HG03095 (cell line): ENCODE measurements around the gene LBX2.
A peak's percentile ranks its signal among the peaks of the same experiment; 100 is the strongest.
"Not testable (repeated sequence)": the region's sequence is repeated elsewhere in the genome, so short reads cannot be mapped to it uniquely, and the experiment has no call there.

Experiments
- ATAC-seq: cut with Tn5 transposase; IDR thresholded peaks from one replicate; pipeline ENCODE4 v1.9.1; 2021; ENCODE audit warnings: moderate library complexity; ENCODE audit not compliant: unreplicated experiment

LBX2 gene

GRCh38 chr2:74486141-74486540, 13.3 kb downstream of the LBX2 start:
- no peak for ATAC-seq

GRCh38 chr2:74483675-74484164, 15.7 kb downstream of the LBX2 start:
- not testable (repeated sequence) for ATAC-seq

- ATAC-seq, result peak; percentile 88
Measured at GRCh38 chr2:74482801-74483674, 16.4 kb downstream of the LBX2 start, which contains the start of the genes CCDC142 and TTC31. Gene CCDC142, minus strand, starts transcription at chr2:74482998. Its CDS starts 161 bp downstream, at chr2:74482837. Gene TTC31, plus strand, starts transcription at chr2:74483081. Its CDS starts 15 bp downstream, at chr2:74483096.

GRCh38 chr2:74481961-74482800, 17.2 kb downstream of the LBX2 start:
- ATAC-seq, result peak; percentile 28

- ATAC-seq, result no peak
Measured at GRCh38 chr2:74481431-74481830, 18.0 kb downstream of the LBX2 start.

- ATAC-seq, result no peak
Measured at GRCh38 chr2:74474899-74475298, 24.5 kb downstream of the LBX2 start.

GRCh38 chr2:74474481-74474880, 24.9 kb downstream of the LBX2 start:
- ATAC-seq, result no peak

- ATAC-seq, result no peak
Measured at GRCh38 chr2:74472945-74473258, 26.5 kb downstream of the LBX2 start.

GRCh38 chr2:74472086-74472944, 27.1 kb downstream of the LBX2 start, which contains the start of gene MRPL53:
Gene MRPL53, minus strand, starts transcription at chr2:74472680. Its CDS starts 20 bp downstream, at chr2:74472660.
- ATAC-seq, result peak; percentile 75

- ATAC-seq, result no peak
Measured at GRCh38 chr2:74471332-74472065, 27.9 kb downstream of the LBX2 start.

GRCh38 chr2:74470742-74471141, 28.7 kb downstream of the LBX2 start:
- ATAC-seq, result not testable (repeated sequence)

GRCh38 chr2:74464406-74464805, 35.0 kb downstream of the LBX2 start:
- ATAC-seq, result no peak

GRCh38 chr2:74462786-74463105, 36.7 kb downstream of the LBX2 start:
- ATAC-seq, result no peak

- ATAC-seq, result no peak
Measured at GRCh38 chr2:74462054-74462785, 37.2 kb downstream of the LBX2 start.

GRCh38 chr2:74461187-74462053, 38.0 kb downstream of the LBX2 start:
- ATAC-seq, result no peak

- not testable (repeated sequence) for ATAC-seq
Measured at GRCh38 chr2:74460187-74460586, 39.2 kb downstream of the LBX2 start.

- ATAC-seq, result not testable (repeated sequence)
Measured at GRCh38 chr2:74459503-74460118, 39.8 kb downstream of the LBX2 start.

- ATAC-seq, result no peak
Measured at GRCh38 chr2:74458938-74459363, 40.5 kb downstream of the LBX2 start.
